SK-N-MC (cell line): Measurements from ENCODE around the gene PREPL.

Experiments used
- DNase-seq: peaks from one replicate; pipeline ENCODE4 v3.0.0-alpha.2; 2011; ENCODE audit warnings: low read depth, low spot score
- H3K27ac ChIP-seq: fragments of 200-600 bp; sonication (generic); 2 replicates; pipeline ENCODE4 v1.5.1; 2016; ENCODE audit warnings: mixed run types
- H3K36me3 ChIP-seq: fragments of 200-600 bp; sonication (generic); 2 replicates; pipeline ENCODE4 v1.6.1; 2017; ENCODE audit warnings: antibody characterized with exemption, low read length, mixed read lengths; ENCODE audit not compliant: insufficient read depth
- H3K4me3 ChIP-seq: fragments of 200-600 bp; sonication (generic); 2 replicates; pipeline ENCODE4 v1.5.1; 2016
- H3K9ac ChIP-seq: fragments of 200-600 bp; sonication (generic); 2 replicates; pipeline ENCODE4 v1.8.0; 2017; ENCODE audit warnings: mixed run types, mixed read lengths; ENCODE audit not compliant: insufficient read length
- H3K9me3 ChIP-seq: fragments of 200-600 bp; sonication (generic); 2 replicates; pipeline ENCODE4 v1.6.1; 2017; ENCODE audit warnings: low read depth, mild to moderate bottlenecking, antibody characterized with exemption, low read length, moderate library complexity, mixed read lengths
- EZH2 ChIP-seq: fragments of 200-600 bp; sonication (generic); IDR thresholded peaks from one replicate; pipeline ENCODE4 v1.6.1; 2017; ENCODE audit warnings: antibody characterized with exemption
- FOXP2 ChIP-seq: optimal IDR thresholded peaks from 2 replicates; pipeline ENCODE3; 2011; ENCODE audit warnings: mild to moderate bottlenecking, moderate library complexity; ENCODE audit not compliant: insufficient read depth; ENCODE audit errors: extremely low read length, control extremely low read depth
- POLR2AphosphoS5 ChIP-seq: IDR thresholded peaks from 2 replicates; pipeline ENCODE4 v1.6.1; 2012; ENCODE audit warnings: mild to moderate bottlenecking, low read depth, low read length, borderline replicate concordance

PREPL gene

DNA sequence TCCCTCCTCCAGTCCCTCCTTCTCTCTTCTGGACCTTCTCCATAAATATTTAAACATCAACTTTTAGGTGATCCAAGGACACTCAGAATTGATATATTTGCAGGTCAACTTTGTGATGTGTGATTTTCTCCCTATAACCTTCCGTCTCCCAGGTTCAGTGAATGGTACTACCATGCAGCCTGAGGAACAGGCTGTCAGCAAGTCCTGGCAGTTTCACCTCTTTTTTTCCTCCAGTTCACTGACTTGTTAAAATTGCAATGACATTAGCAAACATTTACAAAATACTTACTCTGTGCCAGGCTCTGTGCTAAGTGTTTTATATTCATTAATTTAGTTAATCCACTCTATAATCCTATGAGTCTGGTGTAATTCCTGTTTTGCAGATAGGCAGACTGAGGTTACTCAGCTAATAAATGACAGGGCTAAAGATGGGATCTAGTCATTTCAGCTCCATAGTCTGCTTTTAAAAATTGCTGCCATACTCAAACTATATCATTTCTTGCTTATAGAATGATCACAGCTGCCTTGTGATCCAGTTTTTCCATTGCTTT is 78.1 kb downstream of the PREPL start:
- DNase-seq, result no peak
- H3K4me3 ChIP-seq, result no peak overlapping the region
- H3K9me3 ChIP-seq, result no peaks in the 10 kb centered on the region
- no peak overlapping the region for H3K9ac ChIP-seq
- H3K36me3 ChIP-seq, result no peaks in the 10 kb centered on the region
- H3K27ac ChIP-seq, result no peak overlapping the region
- TF ChIP-seq EZH2 (no peak), FOXP2 (no peak), POLR2AphosphoS5 (no peak)

DNA sequence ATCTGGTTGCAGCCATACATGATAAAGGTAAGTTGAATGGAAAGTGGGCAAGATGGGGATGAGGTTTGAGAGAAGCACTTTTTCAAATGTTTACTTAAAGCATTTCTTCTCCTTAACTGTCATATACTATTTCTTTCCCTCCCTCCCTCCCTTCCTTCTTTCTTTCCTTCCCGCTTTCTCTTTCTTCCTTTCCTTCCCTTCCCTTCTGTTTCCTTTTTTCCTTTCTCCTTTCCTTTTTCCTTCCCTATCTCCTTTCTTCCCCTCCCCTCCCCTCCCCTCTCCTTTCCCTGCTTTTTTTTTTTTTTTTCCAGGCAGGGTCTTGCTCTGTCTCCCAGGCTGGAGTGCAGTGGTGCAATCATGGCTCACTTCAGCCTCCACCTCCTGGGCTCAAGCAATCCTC is 80.4 kb downstream of the PREPL start:
- TF ChIP-seq FOXP2 (no peak), POLR2AphosphoS5 (no peak), EZH2 (no peak)

DNA sequence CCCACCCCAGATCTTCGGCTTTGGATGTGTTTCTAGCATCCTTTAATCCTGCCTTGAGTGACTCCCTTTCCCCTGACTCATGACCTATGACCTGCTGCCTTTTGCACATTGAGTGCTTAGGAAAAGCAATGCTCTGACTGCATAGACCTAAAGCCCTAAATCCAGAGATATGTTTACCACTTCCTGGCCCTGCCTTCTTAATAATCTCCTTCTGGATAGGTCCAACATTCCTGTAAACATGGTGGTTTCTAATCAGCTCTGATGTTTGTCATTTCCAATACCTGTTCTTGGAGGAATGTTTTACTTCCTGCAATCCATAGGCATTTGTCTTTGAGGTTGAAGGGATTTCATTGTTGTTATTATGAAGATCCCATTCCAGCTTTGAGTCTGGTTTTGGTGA is 83.8 kb downstream of the PREPL start:
- TF ChIP-seq FOXP2, result no peak
- TF ChIP-seq POLR2AphosphoS5, result no peak
- no peak for TF ChIP-seq EZH2
- Histone ChIP-seq H3K9me3 (no peaks in the 10 kb centered on the region), H3K36me3 (no peaks in the 10 kb centered on the region), H3K4me3 (no peak overlapping the region), H3K9ac (no peak overlapping the region), H3K27ac (no peak overlapping the region)
- no peak for DNase-seq

More for the DNA sequence above, 80.4 kb downstream of the PREPL start:
- Histone ChIP-seq H3K36me3 (no peaks in the 10 kb centered on the region), H3K4me3 (no peak overlapping the region), H3K27ac (no peak overlapping the region), H3K9me3 (no peaks in the 10 kb centered on the region), H3K9ac (no peak overlapping the region)
- no peak for DNase-seq

DNA sequence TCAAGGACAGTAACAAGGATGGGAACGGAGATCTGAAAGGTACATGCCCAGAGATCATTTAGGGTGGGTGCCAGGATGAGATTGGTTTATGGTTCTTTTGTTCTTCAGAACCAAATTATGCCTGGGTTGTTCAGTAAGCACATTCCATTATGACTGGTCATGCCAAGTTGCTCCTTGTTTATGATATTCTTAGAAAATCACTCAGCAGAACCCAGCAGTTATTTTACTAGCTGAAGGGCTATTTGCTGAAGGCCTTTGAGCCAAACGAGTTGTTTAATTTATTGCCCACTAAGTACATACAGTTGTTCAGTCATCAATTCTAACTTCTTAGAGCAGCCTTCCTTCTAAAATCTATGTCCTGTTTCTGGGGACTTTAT is 85.4 kb downstream of the PREPL start:
- no peak for TF ChIP-seq FOXP2
- Histone ChIP-seq H3K4me3 (no peak overlapping the region), H3K27ac (no peak overlapping the region), H3K36me3 (no peaks in the 10 kb centered on the region), H3K9ac (no peak overlapping the region), H3K9me3 (no peaks in the 10 kb centered on the region)
- DNase-seq, result no peak

DNA sequence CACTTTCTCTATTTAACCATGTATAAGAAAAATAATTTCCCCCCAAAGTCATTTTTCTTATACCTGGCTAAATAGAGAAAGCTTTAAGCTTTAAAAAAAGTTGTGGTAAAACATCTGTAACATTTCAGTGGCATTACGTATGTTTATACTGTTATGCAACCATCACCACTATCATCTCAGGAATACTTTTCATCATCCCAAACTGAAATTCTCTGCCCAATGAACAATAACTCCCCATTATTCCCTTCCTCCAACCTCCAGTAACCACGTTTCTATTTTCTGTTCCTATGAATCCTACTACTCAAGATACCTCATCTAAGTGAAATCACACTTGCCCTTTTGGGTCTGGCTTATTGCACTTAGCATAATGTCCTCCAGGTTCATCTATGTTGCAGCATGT is 87.7 kb downstream of the PREPL start:
- H3K27ac ChIP-seq, result no peak overlapping the region

DNA sequence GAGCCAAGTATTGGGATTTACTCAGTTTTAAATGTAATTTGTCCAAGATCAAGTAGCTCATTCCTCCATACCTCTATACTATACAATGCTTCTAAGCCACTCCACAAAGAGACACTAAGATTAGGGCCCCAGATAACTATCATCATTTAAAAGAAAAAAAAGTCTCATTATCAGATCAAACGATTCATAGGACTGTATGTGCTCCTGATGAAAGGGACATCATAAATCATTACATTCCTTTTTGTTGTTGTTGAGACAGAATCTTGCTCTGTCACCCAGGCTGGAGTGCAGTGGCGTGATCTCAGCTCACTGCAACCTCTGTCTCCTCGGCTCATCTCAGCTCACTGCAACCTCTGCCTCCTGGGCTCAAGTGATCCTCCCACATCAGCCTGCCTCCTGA is 88.2 kb downstream of the PREPL start:
- no peak for DNase-seq
- Histone ChIP-seq H3K36me3 (no peaks in the 10 kb centered on the region), H3K4me3 (no peak overlapping the region), H3K9me3 (no peaks in the 10 kb centered on the region), H3K27ac (no peak overlapping the region), H3K9ac (no peak overlapping the region)
- TF ChIP-seq FOXP2, result no peak
- no peak for TF ChIP-seq EZH2
- no peak for TF ChIP-seq POLR2AphosphoS5

More for the DNA sequence above, 87.7 kb downstream of the PREPL start:
- no peak overlapping the region for H3K9ac ChIP-seq
- no peak overlapping the region for H3K4me3 ChIP-seq
- H3K36me3 ChIP-seq, result no peaks in the 10 kb centered on the region
- TF ChIP-seq FOXP2 (no peak), POLR2AphosphoS5 (no peak), EZH2 (no peak)
- no peak for DNase-seq
- no peaks in the 10 kb centered on the region for H3K9me3 ChIP-seq

DNA sequence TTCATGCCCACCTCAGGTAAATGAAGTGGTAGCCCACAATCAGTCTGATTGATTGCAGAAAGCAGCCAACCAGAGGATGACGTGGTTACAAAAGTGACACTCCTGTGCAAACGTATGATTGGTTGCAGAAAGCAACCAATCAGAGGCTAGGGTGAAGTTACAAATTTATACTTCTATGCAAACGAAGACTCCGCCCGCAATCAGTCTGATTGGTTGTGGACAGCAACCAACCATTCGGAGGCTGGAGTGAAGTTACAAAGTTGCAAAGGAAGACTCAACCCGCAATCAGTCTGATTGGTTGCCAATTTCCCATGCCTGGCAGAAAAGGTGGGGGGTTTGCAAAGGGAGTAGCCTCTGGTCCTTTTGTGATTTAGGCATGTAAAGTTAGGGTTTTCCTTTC is 90.0 kb downstream of the PREPL start:
- Histone ChIP-seq H3K9me3 (no peaks in the 10 kb centered on the region), H3K4me3 (no peak overlapping the region), H3K27ac (no peak overlapping the region), H3K36me3 (no peaks in the 10 kb centered on the region), H3K9ac (no peak overlapping the region)
- no peak for DNase-seq
- no peak for TF ChIP-seq POLR2AphosphoS5
- TF ChIP-seq EZH2, result no peak
- no peak for TF ChIP-seq FOXP2

DNA sequence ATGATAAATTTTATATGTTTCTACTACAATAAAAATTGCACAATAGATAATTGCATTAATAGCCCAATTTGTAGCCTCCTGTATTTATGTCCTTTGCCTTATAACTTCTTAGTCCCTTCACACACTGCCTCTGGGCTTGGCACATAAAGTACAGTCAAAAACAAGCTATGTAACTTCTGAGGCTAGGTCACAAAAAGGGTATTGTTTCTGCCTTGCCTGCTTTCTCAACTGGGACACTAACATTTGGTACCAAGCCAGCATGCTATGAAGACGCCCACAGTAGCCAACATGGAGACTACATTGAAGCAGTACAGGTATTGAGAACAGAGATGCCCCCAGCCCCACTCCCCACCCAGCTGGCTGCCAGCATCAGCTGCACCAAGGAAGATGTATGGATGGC is 91.5 kb downstream of the PREPL start:
- Histone ChIP-seq H3K27ac (no peak overlapping the region), H3K9me3 (no peaks in the 10 kb centered on the region), H3K36me3 (no peaks in the 10 kb centered on the region), H3K4me3 (no peak overlapping the region), H3K9ac (no peak overlapping the region)
- TF ChIP-seq FOXP2, result no peak
- TF ChIP-seq POLR2AphosphoS5, result no peak
- no peak for TF ChIP-seq EZH2
- DNase-seq, result no peak

DNA sequence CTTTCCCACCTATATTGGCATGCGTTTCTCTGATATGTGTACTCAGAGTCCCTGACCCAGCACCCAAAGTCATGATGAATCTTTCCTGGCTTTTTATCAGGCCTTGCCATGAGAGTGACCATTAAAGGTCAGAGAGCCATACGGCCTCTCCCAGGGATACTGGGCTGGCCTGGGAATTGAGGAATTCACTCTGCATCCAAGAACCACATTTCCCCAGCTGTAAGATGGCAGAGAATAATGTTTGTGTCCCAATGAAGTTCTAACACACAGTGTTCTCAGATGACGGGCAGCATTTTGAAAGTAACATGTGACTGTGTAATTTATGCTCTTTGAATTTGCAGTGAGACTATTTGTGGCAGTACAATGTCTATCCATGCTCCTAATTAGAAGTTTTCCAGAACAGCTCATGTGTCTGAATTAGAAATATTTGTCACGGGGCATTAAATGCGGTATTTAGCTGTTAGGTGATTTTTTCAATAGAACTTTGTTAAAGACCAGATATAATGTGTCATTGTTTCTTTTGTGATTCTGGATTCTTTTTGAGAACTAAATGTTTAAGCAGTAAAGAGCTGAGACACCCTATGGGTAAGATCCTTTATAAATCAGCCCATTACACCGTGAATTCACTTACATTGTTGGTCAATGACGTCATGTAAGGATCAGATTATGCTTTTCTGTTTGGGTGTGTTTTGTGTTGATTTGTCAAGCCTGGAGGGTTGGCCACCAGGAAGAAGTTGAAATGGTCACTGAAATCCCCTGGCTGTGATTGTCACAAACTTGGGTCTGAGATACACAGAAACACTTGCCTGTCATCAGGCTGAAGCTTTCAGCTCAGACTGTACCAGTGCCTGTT is 93.3 kb downstream of the PREPL start:
- TF ChIP-seq POLR2AphosphoS5 (no peak), FOXP2 (no peak), EZH2 (no peak)
- H3K9ac ChIP-seq, result no peak overlapping the region
- H3K27ac ChIP-seq, result no peak overlapping the region
- H3K36me3 ChIP-seq, result no peaks in the 10 kb centered on the region
- no peak for DNase-seq
- no peaks in the 10 kb centered on the region for H3K9me3 ChIP-seq
- no peak overlapping the region for H3K4me3 ChIP-seq
